Measurements from ENCODE around the gene B3GNT7.
"Not testable (repeated sequence)": the region's sequence is repeated elsewhere in the genome, so short reads cannot be mapped to it uniquely, and the experiment has no call there.

The B3GNT7 gene

DNA sequence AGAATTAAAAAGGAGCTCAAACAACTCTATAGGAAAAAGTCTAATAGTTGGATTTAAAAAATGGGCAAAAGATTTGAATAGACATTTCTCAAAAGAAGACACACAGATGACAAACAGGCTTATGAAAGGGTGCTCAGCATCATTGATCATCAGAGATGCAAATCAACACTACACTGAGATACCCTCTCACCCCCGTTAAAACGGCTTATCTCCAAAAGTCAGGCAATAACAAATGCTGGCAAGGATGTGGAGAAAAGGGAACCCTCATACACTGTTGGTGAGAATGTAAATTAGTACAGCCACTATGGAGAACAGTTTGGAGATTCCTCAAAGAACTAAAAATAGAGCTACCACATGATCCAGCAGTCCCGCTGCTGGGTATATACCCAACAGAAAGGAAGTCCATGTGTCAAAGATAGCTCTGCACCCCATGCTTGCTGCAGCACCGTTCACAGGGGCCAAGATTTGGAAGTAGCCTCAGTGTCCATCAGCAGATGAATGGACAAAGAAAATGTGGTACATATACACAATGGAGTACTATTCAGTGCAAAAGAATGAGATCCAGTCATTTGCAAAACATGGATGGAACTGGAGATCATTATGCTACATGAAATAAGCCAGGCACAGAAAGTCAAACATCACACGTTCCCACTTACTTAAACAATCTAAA, 46.7 kb upstream of the B3GNT7 start:
- no peak overlapping the region for H4K91ac ChIP-seq (ENCODE audit: low read depth, low read length)
- H3K27ac ChIP-seq (ENCODE audit: low read depth, low read length) = no peak overlapping the region
- no peak overlapping the region for H3K4me3 ChIP-seq (ENCODE audit: low read depth, low read length)
- no peaks in the 10 kb centered on the region for H3K79me2 ChIP-seq (ENCODE audit: control insufficient read depth, insufficient read depth, low read length, poor library complexity)
- H3K14ac ChIP-seq (ENCODE audit: low read length) = no peak overlapping the region
- H3K79me1 ChIP-seq (ENCODE audit: low read length) = no peaks in the 10 kb centered on the region
- DNase-seq = peak; percentile 40 to 87
- H4K12ac ChIP-seq (ENCODE audit: low read depth, low read length) = no peak overlapping the region
- no peak overlapping the region for H2AK5ac ChIP-seq (ENCODE audit: low read length)
- peaks cover 4% of the 10 kb centered on the region for H3K9me3 ChIP-seq (ENCODE audit: insufficient read depth, low read depth, low read length)
- H2BK120ac ChIP-seq (ENCODE audit: insufficient read depth, low read length, poor library complexity) = no peak overlapping the region
- no peak overlapping the region for H3K4ac ChIP-seq (ENCODE audit: low read depth, low read length)
- H2BK12ac ChIP-seq (ENCODE audit: low read length) = no peak overlapping the region
- no peak overlapping the region for H3K9ac ChIP-seq (ENCODE audit: low read length)
- WGBS (ENCODE audit: extremely low coverage, insufficient coverage, insufficient read length) = no CpG with 5 or more reads among the region's 5 CpGs
- H3K23ac ChIP-seq (ENCODE audit: low read length) = no peak overlapping the region
- peaks cover 0 to 2% of the 10 kb centered on the region in 2 experiments for H3K36me3 ChIP-seq (ENCODE audit: control insufficient read depth in 1 of 2, insufficient read depth in 2 of 2, low read length in 2 of 2)
- no peaks in the 10 kb centered on the region for H3K27me3 ChIP-seq (ENCODE audit: insufficient read depth, low read length)
- H2AFZ ChIP-seq (ENCODE audit: insufficient read depth, low read length, poor library complexity) = no peak overlapping the region
- no peak overlapping the region for H2BK5ac ChIP-seq (ENCODE audit: low read depth, low read length, poor library complexity)
- H3K18ac ChIP-seq (ENCODE audit: low read length) = no peak overlapping the region
- peaks cover 2 to 4% of the 10 kb centered on the region in 2 experiments for H3K4me1 ChIP-seq (ENCODE audit: control insufficient read depth in 1 of 2, insufficient read depth in 2 of 2, low read length in 2 of 2)
- no peak overlapping the region for H4K8ac ChIP-seq (ENCODE audit: low read depth, low read length)
- H3K4me2 ChIP-seq (ENCODE audit: low read length) = no peak overlapping the region

GRCh38 chr2:231349374-231349735, 46.2 kb upstream of the B3GNT7 start:
- no CpG with 5 or more reads among the region's 10 CpGs for WGBS (ENCODE audit: extremely low coverage, insufficient coverage, insufficient read length)
- not testable (repeated sequence) for H2BK120ac ChIP-seq (ENCODE audit: insufficient read depth, low read length, poor library complexity); H3K79me2 ChIP-seq (ENCODE audit: control insufficient read depth, insufficient read depth, low read length, poor library complexity); H3K14ac ChIP-seq (ENCODE audit: low read length); H4K91ac ChIP-seq (ENCODE audit: low read depth, low read length); H3K4me3 ChIP-seq (ENCODE audit: low read depth, low read length); H3K4me1 ChIP-seq (ENCODE audit: control insufficient read depth in 1 of 2, insufficient read depth in 2 of 2, low read length in 2 of 2); H3K23ac ChIP-seq (ENCODE audit: low read length); H3K4me2 ChIP-seq (ENCODE audit: low read length); H4K8ac ChIP-seq (ENCODE audit: low read depth, low read length); H3K36me3 ChIP-seq (ENCODE audit: control insufficient read depth in 1 of 2, insufficient read depth in 2 of 2, low read length in 2 of 2); H4K12ac ChIP-seq (ENCODE audit: low read depth, low read length); H3K9me3 ChIP-seq (ENCODE audit: insufficient read depth, low read depth, low read length); H2BK12ac ChIP-seq (ENCODE audit: low read length); H3K79me1 ChIP-seq (ENCODE audit: low read length); H3K27ac ChIP-seq (ENCODE audit: low read depth, low read length); H3K18ac ChIP-seq (ENCODE audit: low read length); H2BK5ac ChIP-seq (ENCODE audit: low read depth, low read length, poor library complexity); H3K4ac ChIP-seq (ENCODE audit: low read depth, low read length); DNase-seq; H2AK5ac ChIP-seq (ENCODE audit: low read length); H3K9ac ChIP-seq (ENCODE audit: low read length); H2AFZ ChIP-seq (ENCODE audit: insufficient read depth, low read length, poor library complexity); H3K27me3 ChIP-seq (ENCODE audit: insufficient read depth, low read length)

GRCh38 chr2:231351648-231352047, 43.9 kb upstream of the B3GNT7 start:
- H3K9me3 ChIP-seq (ENCODE audit: insufficient read depth, low read depth, low read length) = peaks cover 4% of the 10 kb centered on the region
- H3K79me1 ChIP-seq (ENCODE audit: low read length) = no peaks in the 10 kb centered on the region
- no peak overlapping the region for H3K14ac ChIP-seq (ENCODE audit: low read length)
- H3K79me2 ChIP-seq (ENCODE audit: control insufficient read depth, insufficient read depth, low read length, poor library complexity) = no peaks in the 10 kb centered on the region
- no peak overlapping the region for H3K4me2 ChIP-seq (ENCODE audit: low read length)
- no peak overlapping the region for H2BK12ac ChIP-seq (ENCODE audit: low read length)
- H3K4me1 ChIP-seq (ENCODE audit: control insufficient read depth in 1 of 2, insufficient read depth in 2 of 2, low read length in 2 of 2) = peaks cover 9 to 11% of the 10 kb centered on the region in 2 experiments
- no peak overlapping the region for H4K91ac ChIP-seq (ENCODE audit: low read depth, low read length)
- no peak overlapping the region for H4K12ac ChIP-seq (ENCODE audit: low read depth, low read length)
- no peak for DNase-seq
- H3K4ac ChIP-seq (ENCODE audit: low read depth, low read length) = no peak overlapping the region
- H3K23ac ChIP-seq (ENCODE audit: low read length) = no peak overlapping the region
- no peak overlapping the region for H3K18ac ChIP-seq (ENCODE audit: low read length)
- no peak overlapping the region for H3K9ac ChIP-seq (ENCODE audit: low read length)
- no peak overlapping the region for H2AK5ac ChIP-seq (ENCODE audit: low read length)
- H3K27ac ChIP-seq (ENCODE audit: low read depth, low read length) = no peak overlapping the region
- H2BK5ac ChIP-seq (ENCODE audit: low read depth, low read length, poor library complexity) = no peak overlapping the region
- no peak overlapping the region for H4K8ac ChIP-seq (ENCODE audit: low read depth, low read length)
- no peak overlapping the region for H3K4me3 ChIP-seq (ENCODE audit: low read depth, low read length)
- H3K27me3 ChIP-seq (ENCODE audit: insufficient read depth, low read length) = no peaks in the 10 kb centered on the region
- no CpG with 5 or more reads among the region's 5 CpGs for WGBS (ENCODE audit: extremely low coverage, insufficient coverage, insufficient read length)
- H3K36me3 ChIP-seq (ENCODE audit: control insufficient read depth in 1 of 2, insufficient read depth in 2 of 2, low read length in 2 of 2) = no peaks in the 10 kb centered on the region
- no peak overlapping the region for H2BK120ac ChIP-seq (ENCODE audit: insufficient read depth, low read length, poor library complexity)
- H2AFZ ChIP-seq (ENCODE audit: insufficient read depth, low read length, poor library complexity) = no peak overlapping the region

- Histone ChIP-seq H2BK120ac (ENCODE audit: insufficient read depth, low read length, poor library complexity) (no peak overlapping the region), H4K12ac (ENCODE audit: low read depth, low read length) (no peak overlapping the region), H3K4me2 (ENCODE audit: low read length) (no peak overlapping the region), H3K23ac (ENCODE audit: low read length) (no peak overlapping the region), H3K9me3 (ENCODE audit: insufficient read depth, low read depth, low read length) (peaks cover 4% of the 10 kb centered on the region), H3K4me1 (ENCODE audit: control insufficient read depth in 1 of 2, insufficient read depth in 2 of 2, low read length in 2 of 2) (peaks cover 9% of the 10 kb centered on the region in 2 experiments), H3K79me2 (ENCODE audit: control insufficient read depth, insufficient read depth, low read length, poor library complexity) (no peaks in the 10 kb centered on the region), H2AK5ac (ENCODE audit: low read length) (no peak overlapping the region), H3K18ac (ENCODE audit: low read length) (no peak overlapping the region), H3K4me3 (ENCODE audit: low read depth, low read length) (no peak overlapping the region), H3K79me1 (ENCODE audit: low read length) (no peaks in the 10 kb centered on the region), H4K91ac (ENCODE audit: low read depth, low read length) (no peak overlapping the region), H2AFZ (ENCODE audit: insufficient read depth, low read length, poor library complexity) (no peak overlapping the region), H3K27me3 (ENCODE audit: insufficient read depth, low read length) (no peaks in the 10 kb centered on the region), H3K9ac (ENCODE audit: low read length) (no peak overlapping the region), H3K14ac (ENCODE audit: low read length) (no peak overlapping the region), H2BK12ac (ENCODE audit: low read length) (no peak overlapping the region), H4K8ac (ENCODE audit: low read depth, low read length) (no peak overlapping the region), H3K27ac (ENCODE audit: low read depth, low read length) (no peak overlapping the region), H2BK5ac (ENCODE audit: low read depth, low read length, poor library complexity) (no peak overlapping the region), H3K36me3 (ENCODE audit: control insufficient read depth in 1 of 2, insufficient read depth in 2 of 2, low read length in 2 of 2) (no peaks in the 10 kb centered on the region), H3K4ac (ENCODE audit: low read depth, low read length) (no peak overlapping the region)
- no peak for DNase-seq
- WGBS (ENCODE audit: extremely low coverage, insufficient coverage, insufficient read length) = no CpG with 5 or more reads among the region's 6 CpGs
These were observed 42.0 kb upstream of the B3GNT7 start for GRCh38 chr2:231353469-231353868.
